Activated CD8-positive, alpha-beta memory T cell treated with anti-CD3 and anti-CD28 coated beads for 36 hours (primary cell): Measurements from ENCODE around the gene TOMM22. TPM values are rescaled to one million over a fixed set of nuclear protein-coding genes. Genes with fewer than 3 reads are reported as not detected.
"Not testable (repeated sequence)": the region's sequence is repeated elsewhere in the genome, so short reads cannot be mapped to it uniquely, and the experiment has no call there.

Source experiments
- CTCF ChIA-PET: fragments of 350-600 bp; sonication (Branson Sonifier 250); formaldehyde crosslinking; loops from one replicate; lab custom pipeline; 2021; ENCODE audit warnings: antibody characterized with exemption; lab: Charles Lee
- POLR2A ChIA-PET: fragments of 350-600 bp; sonication (Branson Sonifier 250); formaldehyde crosslinking; loops from one replicate; lab custom pipeline; 2021; ENCODE audit warnings: antibody characterized with exemption; lab: Charles Lee
- total RNA-seq, 2 experiments: library from RNA; stranded (reverse); gene quantifications; one replicate each; pipeline ENCODE4 v1.2.3, GENCODE V29; 2021

TOMM22 gene
- total RNA-seq, result 100 to 1,000 TPM; 192 to 195 TPM

DNA sequence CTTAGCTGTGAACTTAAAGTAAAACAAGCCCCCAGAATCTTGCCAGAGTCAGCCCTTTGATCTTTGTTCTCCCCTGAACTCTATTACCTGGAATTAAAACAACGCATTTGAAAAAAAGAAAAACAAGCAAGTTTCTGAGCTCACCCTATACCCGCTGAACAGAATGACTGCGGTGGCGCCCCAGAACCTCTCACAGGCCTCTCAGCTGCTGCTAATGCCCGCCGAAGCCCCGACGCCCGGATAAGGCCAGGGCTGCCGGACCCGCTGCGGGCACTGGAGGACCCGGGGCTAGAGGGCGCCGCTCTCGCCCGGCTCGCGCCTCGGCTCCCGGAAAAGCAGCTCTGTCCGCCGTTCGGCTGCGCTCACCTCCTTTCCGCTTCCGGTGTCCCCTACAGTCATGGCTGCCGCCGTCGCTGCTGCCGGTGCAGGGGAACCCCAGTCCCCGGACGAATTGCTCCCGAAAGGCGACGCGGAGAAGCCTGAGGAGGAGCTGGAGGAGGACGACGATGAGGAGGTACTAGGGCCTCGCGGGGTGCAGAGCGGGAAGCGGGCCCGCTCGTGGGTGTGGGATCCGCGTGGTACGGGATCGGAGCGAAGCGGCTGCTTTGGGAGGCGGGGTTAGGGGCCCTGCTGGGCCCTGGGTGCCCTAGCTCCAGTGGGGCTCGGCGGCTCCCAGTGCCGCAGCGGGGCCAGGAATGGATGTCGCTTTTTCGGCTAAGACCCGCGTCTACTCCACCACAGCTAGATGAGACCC is at the start of gene TOMM22:
TOMM22 (plus strand) TSS at position 376 of the 754 bp plus-strand sequence; CDS start at position 398, 22 bp downstream.
- ChIA-PET POLR2A (interaction anchor here (0.6 to 2.3 kb wide), 7 partner anchors 10 to 111 kb away, joined by 3 to 9 read pairs (median 7); partner anchors contain the start of genes GTPBP1 and JOSD1), CTCF (interaction anchor here (0.6 to 2.6 kb wide), 18 partner anchors 8 to 629 kb away, joined by 3 to 17 read pairs (median 4); partner anchors contain the start of genes CBY1 and FAM227A)

DNA sequence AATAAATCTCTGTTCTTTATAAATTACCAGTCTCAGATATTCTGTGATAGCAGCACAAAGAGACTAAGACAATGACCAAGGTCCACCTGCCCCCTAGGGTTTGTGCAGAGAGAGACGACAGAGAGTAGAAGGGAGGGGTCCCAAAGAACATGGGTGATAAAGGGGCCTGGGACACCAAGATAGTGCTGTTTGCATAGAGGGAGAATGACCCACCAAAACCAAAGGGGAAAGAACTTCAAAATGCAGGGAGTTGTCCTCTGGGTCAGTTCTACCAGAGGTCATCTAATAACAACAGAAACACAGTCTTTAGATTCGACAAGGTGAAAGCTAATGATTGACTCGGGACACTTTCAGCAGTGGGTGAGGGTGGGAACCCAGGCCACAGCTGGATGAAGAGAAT is 49.2 kb upstream of the TOMM22 start:
- POLR2A ChIA-PET, result no interaction called here
- CTCF ChIA-PET, result no interaction called here

DNA sequence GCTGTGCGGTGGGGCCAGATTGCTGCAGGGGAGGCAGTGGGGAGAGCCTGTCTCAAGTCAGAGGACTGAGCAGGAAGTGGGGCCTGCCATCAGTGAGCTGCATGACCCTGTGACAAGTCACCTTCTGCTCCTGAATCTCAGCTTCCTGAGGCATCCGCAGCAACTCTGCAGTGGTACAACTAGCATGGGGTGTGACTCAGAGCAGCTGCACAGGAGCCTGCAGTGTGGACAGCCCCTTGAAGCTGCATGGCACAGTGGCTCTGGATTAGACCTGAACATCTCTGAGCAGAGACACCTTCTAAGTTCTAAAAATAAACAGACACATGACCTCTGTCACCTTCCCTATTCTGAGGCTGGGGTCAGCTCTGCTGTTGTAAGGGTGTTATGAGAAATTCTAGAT is 43.5 kb upstream of the TOMM22 start:
- ChIA-PET POLR2A (no interaction called here), CTCF (interaction anchor here (0.5 kb wide), 1 partner anchor 311 kb away, joined by 3 read pairs; no protein-coding TSS in a partner anchor)

DNA sequence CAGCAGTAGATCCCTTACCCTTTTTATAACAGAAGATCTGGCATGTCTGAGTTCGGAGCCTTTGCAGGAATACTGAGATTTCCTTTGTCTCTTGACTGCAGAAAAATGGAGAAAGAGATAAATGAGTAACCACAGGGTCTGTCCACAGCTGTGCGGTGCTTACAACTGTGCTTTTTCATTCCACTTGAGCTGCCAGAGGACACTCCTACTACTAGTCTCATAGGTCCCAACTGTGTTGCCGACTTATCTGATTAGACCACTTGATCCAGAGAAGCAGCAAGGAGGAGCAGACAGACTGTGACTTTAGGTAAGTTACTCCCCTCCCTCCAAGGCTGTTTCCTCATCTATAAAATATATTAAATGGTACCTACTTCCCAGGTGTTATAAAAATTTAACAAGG is 43.0 kb upstream of the TOMM22 start:
- ChIA-PET CTCF (no interaction called here), POLR2A (no interaction called here)

DNA sequence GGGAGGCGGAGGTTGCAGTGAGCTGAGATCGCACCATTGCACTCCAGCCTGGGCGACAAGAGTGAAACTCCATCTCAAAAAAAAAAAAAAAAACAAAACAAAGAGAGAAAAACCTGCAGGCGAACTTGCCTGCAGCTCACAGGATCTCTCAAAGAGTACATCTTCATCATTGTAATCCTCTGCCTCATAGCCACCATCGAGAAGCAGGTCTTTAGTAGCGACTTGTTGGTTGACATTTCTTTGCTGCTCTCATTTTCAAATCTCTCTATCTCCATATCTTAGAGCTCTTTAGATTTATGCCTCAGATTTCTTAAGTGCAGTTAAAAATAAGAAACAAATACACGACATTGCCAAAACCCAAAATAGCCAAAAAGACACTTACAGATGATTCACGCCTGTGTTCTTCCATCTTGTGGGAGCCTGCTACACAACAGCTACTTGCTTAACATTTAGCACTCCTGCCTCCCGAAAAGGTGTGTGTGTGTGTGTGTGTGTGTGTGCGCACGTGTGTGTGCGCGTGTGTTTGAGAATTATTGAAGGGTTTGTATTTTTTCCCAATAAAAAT is 40.2 kb upstream of the TOMM22 start:
- CTCF ChIA-PET, result interaction anchor here (0.7 kb wide), 1 partner anchor 9 kb away, joined by 4 read pairs; no protein-coding TSS in a partner anchor
- POLR2A ChIA-PET, result no interaction called here

DNA sequence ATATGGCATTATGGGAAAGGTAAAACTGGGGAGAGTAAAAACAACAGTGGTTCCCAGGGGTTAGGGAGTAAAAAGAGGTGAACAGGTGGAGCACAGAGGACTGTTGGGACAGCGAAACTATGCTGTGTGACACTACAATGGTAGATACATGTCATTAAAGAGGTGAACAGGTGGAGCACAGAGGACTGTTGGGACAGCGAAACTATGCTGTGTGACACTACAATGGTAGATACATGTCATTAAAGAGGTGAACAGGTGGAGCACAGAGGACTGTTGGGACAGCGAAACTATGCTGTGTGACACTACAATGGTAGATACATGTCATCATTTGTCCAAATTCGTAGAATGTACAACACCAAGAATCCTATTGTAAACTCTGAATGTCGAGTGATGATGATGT is 37.5 kb upstream of the TOMM22 start:
- CTCF ChIA-PET, POLR2A ChIA-PET: not testable (repeated sequence)

DNA sequence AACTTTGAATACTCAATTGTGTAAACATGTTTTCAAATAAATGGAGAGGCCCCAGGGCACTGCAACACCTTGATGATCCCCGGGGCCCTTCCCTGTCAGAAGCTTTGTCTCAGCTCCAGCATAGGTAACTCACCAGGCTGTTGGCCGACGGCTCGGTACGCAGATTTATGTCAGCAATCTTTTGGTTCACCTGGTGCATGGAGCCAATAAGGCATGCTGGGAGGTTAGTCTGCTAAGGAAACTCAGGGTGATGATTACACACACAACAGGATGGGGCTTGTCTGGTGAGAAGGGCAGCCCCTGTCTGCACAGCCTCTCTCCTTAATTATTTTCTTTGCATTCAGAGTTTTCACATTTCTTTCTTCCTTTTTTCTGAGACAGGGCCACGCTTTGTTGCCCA is 36.3 kb upstream of the TOMM22 start:
- ChIA-PET POLR2A (no interaction called here), CTCF (interaction anchor here (0.6 kb wide), 1 partner anchor 700 kb away, joined by 3 read pairs; no protein-coding TSS in a partner anchor)

DNA sequence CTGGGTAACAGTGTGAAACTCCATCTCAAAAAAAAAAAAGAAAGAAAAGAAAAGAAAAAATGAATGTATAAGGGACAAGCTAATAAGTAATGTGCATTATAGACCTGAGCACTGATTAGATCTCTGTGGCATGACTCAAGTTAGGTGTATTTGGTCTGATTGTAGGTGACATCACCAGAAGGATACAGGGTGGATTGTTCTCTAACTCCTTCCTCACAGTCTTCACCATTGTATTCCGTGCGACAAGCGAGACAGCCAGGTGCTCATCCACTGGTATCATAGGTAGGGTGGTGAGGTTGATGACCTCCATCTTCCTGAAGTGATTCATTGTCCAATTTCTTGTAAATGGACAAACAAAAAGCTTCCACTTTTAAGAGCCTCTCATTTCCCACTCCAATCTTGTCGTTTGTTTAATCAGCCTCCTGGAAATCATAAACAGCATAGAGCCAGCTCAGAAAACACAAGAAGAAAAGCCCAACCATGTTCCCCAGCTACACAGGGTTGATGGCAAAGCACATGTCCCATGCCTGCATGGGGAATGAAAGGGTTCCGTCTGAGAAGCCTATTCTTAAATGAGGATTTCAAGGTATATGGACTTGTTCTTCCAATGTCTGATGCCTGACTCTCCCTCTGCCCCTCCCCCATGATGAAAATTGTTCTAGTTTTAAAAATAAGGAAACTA is 31.8 kb upstream of the TOMM22 start:
- ChIA-PET CTCF (interaction anchor here (0.9 kb wide), 1 partner anchor 8 kb away, joined by 4 read pairs; no protein-coding TSS in a partner anchor), POLR2A (interaction anchor here (0.6 kb wide), 1 partner anchor 185 kb away, joined by 3 read pairs; no protein-coding TSS in a partner anchor)

DNA sequence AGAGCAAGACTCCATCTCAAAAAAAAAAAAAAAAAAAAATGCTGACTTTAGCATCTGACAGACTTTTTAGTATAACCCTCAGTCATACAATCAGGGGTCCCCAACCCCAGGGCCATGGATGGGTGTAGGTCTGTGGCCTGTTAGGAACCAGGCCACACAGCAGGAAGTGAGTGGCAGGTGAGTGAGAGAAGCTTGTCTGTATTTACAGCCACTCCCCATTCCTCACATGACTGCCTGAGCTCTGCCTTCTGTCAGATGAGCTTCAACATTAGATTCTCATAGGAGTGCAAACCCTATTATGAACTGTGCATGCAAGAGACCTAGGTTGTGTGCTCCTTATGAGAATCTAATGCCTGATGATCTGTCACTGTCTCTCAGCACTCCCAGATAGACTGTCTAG is 28.9 kb upstream of the TOMM22 start:
- ChIA-PET CTCF (interaction anchor here (0.6 to 0.7 kb wide), 2 partner anchors 31 to 469 kb away, joined by 3 to 4 read pairs; no protein-coding TSS in a partner anchor), POLR2A (interaction anchor here (0.7 kb wide), 1 partner anchor 844 kb away, joined by 8 read pairs; no protein-coding TSS in a partner anchor)

DNA sequence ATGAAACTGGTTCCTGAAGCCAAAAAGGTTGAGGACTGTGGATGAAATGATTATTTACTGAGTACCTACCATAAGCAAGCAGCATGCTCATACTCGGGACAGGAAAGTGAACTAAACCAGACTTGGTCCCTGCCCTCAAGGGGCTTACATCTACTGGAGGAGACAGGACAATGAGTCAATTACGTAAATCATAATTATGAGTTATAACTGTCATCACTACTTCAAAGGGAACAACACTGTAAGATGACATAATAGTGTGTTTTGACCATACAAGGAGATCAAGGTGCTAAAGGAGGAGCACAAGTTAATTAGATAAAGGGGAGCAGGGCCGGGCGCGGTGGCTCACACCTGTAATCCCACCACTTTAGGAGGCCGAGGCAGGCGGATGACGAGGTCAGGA is 28.0 kb upstream of the TOMM22 start:
- ChIA-PET CTCF (no interaction called here), POLR2A (no interaction called here)

DNA sequence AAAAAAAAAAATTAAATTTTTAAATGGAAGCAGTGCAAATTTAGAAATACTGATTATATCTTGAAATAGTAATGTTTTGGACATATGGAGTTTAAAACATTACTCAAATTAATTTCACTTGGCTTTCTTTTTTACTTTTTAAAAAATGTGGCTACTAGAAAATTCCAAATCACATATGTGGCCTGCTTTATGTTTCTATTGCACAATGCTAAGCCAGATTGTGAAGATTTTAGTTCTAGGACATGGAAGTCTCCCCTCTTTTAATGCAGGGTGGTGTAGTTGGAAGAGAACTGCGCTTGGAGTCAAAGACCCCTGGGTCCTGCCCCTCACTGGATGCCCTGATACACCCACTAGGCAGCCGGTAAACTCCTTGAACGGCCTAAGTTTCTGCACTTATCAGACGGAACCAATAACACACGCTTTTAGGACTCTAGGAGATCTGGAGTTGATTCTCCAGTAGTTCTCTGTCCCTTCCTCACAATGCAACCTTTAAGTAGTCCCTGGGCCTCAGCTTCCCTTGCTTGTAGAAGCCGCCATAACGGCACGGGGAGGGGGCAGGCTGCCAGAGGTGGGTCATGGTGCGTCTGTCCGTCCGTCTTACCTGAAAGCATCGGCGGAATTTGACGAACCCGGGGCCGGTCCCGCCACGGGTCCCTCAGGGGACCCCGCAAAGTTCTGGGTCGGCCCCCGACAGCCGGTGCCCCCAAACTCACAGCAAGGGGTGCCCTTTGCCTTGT is 26.1 kb upstream of the TOMM22 start:
- ChIA-PET POLR2A (no interaction called here), CTCF (interaction anchor here (0.7 to 3.9 kb wide), 2 partner anchors 8 to 26 kb away, joined by 3 to 17 read pairs; partner anchors contain the start of gene TOMM22)

DNA sequence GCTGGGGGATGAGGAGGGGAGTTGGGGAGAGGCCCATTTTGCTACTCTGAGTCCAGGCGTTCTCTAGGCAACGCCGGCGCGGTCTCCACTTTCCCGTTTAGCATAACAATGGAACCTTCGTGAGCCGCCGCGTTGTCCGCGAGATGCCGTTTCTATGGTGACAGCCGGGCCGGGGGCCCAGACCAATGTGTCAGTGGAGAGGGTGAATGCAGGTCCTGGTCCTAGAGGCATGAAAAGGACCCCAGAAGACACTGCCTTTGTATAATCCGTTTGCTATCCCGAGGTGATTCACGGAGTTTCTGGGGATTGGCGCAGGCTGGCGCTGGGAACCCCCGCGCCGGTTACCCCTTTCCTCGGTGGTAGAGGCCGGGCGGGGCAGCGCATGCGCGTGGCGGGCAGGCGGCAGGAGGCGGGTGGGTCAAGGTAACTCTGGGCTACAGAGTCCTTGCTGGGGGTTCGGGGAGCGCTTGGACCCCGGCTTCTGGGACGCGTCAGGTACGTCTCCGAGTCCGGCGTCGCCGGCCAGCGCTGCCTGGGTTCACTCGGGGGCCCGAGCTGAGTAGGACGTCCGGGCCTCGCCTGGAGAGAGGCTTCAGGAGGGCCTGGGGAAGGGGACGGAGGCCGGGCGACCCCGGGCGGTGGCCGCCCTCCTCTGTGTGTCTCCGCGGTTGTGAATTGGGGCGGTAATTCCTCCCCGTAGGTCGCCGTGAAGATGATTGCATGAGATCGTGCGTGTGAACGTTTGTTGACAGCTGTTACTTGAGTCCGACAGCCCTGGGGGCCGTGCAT is 25.3 kb upstream of the TOMM22 start, which contains the start of the genes CBY1 and FAM227A:
CBY1 (plus strand) TSS at position 383 of the 789 bp plus-strand sequence. CDS start 11,417 bp downstream, outside the sequence.
FAM227A (minus strand) TSS at position 137 of the 789 bp plus-strand sequence. CDS start 6,224 bp downstream, outside the sequence.
- ChIA-PET CTCF (interaction anchor here (0.7 to 3.9 kb wide), 3 partner anchors 25 to 838 kb away, joined by 3 to 17 read pairs (median 3); partner anchors contain the start of gene TOMM22), POLR2A (interaction anchor here (0.6 to 1.5 kb wide), 2 partner anchors 25 to 87 kb away, joined by 4 to 6 read pairs; partner anchors contain the start of genes DMC1 and TOMM22)

DNA sequence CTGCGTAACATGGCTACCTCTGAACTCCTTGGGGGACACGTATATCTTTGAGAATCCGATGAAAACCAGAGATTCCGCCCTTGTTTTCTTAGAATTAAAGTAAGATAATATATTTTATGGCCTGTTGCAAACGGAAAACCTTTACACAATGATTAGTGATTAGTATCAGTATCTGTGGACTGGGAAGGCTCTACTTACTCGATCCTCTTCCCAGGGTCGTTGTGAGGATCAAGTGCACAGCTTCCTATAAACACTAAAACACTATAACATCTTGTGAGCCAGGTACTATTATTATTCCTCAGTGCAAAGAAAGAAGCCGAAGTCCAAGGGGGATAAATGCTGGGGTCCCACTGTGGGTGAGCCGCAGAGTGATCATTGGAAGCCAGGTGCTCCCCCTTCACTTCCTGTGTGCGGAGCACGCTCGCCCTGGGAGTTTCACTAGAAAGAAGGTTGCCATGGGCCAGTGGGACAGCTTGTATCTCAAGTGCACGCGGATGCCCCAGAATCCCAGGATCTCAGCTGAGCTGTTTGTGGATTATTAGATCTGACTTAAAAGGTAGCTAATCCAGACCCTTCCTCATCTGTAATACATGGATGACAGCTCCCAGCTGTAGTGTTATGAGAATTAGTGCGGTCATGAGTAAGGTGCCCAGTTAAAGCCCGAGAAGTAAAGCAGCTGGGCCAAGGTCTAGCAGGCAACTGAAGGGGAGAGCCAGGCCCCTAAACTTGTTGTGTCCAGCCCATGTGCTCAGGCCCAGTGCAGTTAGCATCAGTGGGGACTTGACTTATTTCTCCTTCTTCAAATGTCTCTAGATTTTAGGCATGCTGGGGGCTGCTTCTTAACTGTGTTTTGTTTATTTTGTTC is 24.5 kb upstream of the TOMM22 start:
- POLR2A ChIA-PET, result interaction anchor here (0.5 to 1.5 kb wide), 3 partner anchors 24 to 87 kb away, joined by 3 to 6 read pairs (median 4); partner anchors contain the start of genes DMC1 and TOMM22
- CTCF ChIA-PET, result interaction anchor here (0.7 to 3.9 kb wide), 3 partner anchors 24 to 839 kb away, joined by 3 to 17 read pairs (median 3); partner anchors contain the start of gene TOMM22

DNA sequence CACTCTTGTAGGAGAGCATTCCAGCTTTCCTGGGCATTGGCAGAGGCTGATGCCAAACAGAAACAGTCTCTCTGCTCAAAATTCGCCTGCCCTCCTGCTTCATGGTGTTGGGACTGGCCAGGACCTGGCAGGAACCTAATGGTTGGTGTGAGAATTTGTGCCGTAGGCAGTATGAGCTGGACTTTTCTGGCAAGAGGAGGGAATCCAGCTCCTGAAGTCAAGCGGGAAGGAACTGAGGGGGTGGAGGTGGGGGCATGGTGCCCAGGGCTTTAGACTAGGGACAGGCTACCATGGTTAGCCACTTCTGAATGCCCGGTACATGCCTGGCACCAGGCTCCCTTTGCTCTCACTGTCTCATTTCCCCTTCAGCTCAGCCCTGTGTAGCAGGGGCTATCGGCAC is 6.9 kb upstream of the TOMM22 start:
- ChIA-PET CTCF (interaction anchor here (0.6 kb wide), 1 partner anchor 40 kb away, joined by 3 read pairs; no protein-coding TSS in a partner anchor), POLR2A (no interaction called here)

DNA sequence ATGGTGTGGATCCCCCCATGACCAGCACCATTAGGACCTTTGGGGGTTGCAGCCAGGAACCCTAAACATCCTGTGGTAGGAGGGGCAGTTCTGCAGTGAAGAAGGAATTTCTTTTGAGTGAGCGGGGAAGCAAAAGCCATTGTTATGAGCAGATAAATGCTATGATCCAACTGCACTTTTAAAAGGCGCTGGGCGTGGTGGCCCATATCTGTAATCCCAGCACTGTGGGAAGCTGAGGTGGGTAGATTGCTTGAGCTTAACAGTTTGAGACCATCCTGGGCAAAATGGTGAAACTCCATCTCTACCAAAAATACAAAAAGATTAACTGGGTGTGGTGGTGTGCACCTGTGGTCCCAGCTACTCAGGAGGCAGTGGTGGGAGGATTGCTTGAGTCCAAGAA is 5.9 kb upstream of the TOMM22 start:
- CTCF ChIA-PET, result no interaction called here
- POLR2A ChIA-PET, result no interaction called here

DNA sequence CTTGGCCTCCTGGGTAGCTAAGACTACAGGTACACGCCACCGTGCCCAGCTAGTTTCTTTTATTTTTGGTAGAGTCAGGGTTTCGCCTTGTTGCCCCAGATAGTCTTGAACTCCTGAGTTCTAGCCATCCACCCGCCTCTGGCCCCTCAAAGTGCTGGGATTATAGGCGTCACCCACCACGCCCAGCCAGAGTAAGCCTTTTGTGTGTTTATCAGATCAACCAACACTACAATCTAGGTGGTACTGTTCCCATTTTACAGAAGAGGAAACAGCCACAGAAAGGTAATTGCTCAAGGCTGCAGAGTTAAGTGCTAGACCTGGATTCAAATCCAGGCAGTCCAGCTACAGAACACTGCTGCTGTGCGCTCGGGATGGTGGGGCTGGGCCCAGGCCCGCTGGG is 3.1 kb downstream of the TOMM22 start:
- POLR2A ChIA-PET, result no interaction called here
- CTCF ChIA-PET, result interaction anchor here (0.7 kb wide), 1 partner anchor 196 kb away, joined by 4 read pairs; no protein-coding TSS in a partner anchor
